ENCODE measurements around the gene UBE2I. TPM values are rescaled to one million over a fixed set of nuclear protein-coding genes. Genes with fewer than 3 reads are reported as not detected.

Gene UBE2I
- total RNA-seq, 1 experiment from 2014 or later: 198 TPM

GRCh38 chr16:1356061-1356900, 46.8 kb downstream of the UBE2I start:
- no peak for ATAC-seq

More at GRCh38 chr16:1356061-1356900, 46.8 kb downstream of the UBE2I start:
- POLR2A ChIA-PET: interaction anchor here (0.7 kb wide), 1 partner anchor 23 kb away, joined by 4 read pairs; no protein-coding TSS in a partner anchor
- Histone ChIP-seq H3K27me3 (ENCODE audit: control insufficient read depth, insufficient read depth, low read length) (no peaks in the 10 kb centered on the region), H3K4me1 (ENCODE audit: control insufficient read depth, insufficient read depth, low read length) (peaks cover 29% of the 10 kb centered on the region), H3K27ac (ENCODE audit: low read length) (no peak overlapping the region), H3K9me3 (ENCODE audit: control insufficient read depth, insufficient read depth, low read depth, low read length) (no peaks in the 10 kb centered on the region), H3K4me3 (ENCODE audit: low read depth in 2 of 2, low read length in 2 of 2) (no peak overlapping the region), H3K36me3 (ENCODE audit: control insufficient read depth, insufficient read depth, low read length) (peaks cover 5% of the 10 kb centered on the region; the same call in 1 of the 2 replicates)
- TF ChIP-seq POLR2AphosphoS5 (IDR thresholded peaks at IDR 0.05; ENCODE audit: low read depth, low read length) (no peak), CTCF (IDR thresholded peaks at IDR 0.05) (no peak), TCF7L2 (IDR thresholded peaks at IDR 0.05; ENCODE audit: low read depth, low read length) (no peak), REST (IDR thresholded peaks at IDR 0.05; ENCODE audit: insufficient read depth in 1 of 2, low read depth in 2 of 2, low read length in 1 of 2) (no peak), SIN3A (IDR thresholded peaks at IDR 0.05; ENCODE audit: borderline replicate concordance, insufficient read depth, low read depth, low read length) (no peak)
- CTCF ChIA-PET: no interaction called here
- DNase-seq (ENCODE audit: low read depth, low spot score): no peak
- BruUV-seq (replicated peaks): no TSS peak
- in situ Hi-C loops (cut with HindIII; ENCODE audit: low pct_unique_long_range_greater_than_20kb, low sequenced_read_pairs) (no loop called here), intact Hi-C loops (cut with micrococcal nuclease; ENCODE audit: unreplicated experiment) (no loop called here)
